ENCODE measurements around the gene UMODL1.

GRCh38 chr21:42081931-42082381 is 10.8 kb downstream of the UMODL1 start:
- TF ChIP-seq CTCF (IDR thresholded peaks at IDR 0.05) (no peak), POLR2A (IDR thresholded peaks at IDR 0.05) (no peak), POLR2AphosphoS5 (IDR thresholded peaks at IDR 0.05) (no peak)

Data from suprapubic skin (tissue), 4 donors.